GM04503 (cell line): ENCODE results near the gene FHOD3.

ENCODE experiments used
- DNase-seq: peaks from one replicate; pipeline ENCODE4 v3.0.0-alpha.2; 2012; ENCODE audit warnings: low read depth

The FHOD3 gene

DNA sequence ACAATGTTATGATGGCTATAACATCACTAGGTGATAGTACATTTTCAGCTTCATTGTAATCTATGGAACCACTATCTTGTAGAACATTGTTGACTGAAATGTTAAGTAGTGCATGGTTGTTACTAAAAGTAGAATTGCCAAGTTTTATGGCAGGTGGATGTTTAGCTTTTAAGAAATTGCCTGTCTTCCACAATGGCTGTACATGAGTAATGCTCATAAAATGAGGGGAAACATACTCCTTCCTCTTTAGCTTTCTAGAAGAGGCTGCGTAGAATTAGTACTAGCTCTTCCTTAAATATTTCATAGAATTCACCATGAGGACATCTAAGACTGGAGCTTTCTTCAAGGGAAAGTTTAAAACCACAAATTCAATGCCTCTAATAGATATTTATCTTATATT, 370.3 kb downstream of the FHOD3 start:
- no peak for DNase-seq

DNA sequence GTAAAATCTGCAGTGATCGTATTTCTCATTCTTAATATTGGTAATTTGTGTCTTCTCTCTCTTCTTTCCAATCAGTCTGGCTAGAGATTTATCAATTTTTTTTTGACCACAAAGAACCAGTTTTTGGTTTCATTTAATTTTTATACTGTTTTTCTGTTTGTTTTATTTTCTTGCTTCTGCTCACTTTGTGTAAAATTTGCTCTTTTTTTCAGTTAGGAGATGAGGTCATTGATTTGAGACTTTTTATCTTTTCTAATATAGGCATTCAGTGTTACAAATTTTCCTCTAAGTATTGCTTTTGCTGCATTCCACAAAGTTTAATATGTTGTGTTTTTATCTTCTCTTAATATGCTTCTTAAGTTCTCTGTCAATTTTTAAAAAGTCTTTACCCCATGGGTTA, 370.8 kb downstream of the FHOD3 start:
- no peak for DNase-seq

DNA sequence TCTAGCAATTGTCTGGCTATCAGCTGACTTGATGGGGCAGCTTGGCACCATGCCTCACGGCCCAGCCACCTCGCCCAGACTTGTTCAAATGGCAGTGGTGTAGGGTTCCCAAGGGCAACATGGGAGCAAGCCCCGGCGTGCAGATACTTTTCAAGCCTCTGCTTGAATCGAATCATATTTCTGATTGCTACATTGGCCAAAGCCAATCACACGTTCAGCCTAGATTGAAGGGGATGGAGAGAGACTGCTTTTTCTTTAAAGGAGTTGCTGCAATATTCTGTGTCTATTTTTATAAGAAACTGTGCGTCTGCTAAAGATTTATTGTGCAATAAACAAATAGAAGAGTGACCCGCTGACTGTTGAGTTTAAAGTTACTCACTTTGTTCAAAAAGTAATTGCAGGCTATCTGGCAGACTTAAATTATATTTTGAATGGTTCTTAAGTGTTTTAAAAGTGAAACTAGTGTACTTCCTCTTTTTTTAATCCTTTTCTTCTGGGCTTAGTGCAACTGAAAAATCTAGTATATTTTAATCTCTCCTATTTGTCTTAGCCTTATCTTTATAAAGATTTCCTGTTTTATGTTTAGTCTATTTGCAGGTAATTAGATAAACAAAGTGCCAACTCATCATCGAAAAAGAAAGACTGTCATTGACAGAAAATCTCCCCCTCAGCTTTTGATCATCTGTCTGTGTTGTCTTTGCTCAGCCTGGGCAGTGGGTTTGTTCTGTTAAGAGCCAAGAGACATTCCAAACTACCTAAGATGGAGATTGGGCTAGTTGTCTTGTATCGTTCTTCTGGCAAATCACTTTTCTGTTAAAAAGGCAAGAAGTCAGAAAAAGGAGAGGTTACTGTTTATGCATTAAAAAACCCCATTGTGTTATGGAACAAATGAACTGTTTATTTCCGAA, 375.2 kb downstream of the FHOD3 start:
- no peak for DNase-seq

DNA sequence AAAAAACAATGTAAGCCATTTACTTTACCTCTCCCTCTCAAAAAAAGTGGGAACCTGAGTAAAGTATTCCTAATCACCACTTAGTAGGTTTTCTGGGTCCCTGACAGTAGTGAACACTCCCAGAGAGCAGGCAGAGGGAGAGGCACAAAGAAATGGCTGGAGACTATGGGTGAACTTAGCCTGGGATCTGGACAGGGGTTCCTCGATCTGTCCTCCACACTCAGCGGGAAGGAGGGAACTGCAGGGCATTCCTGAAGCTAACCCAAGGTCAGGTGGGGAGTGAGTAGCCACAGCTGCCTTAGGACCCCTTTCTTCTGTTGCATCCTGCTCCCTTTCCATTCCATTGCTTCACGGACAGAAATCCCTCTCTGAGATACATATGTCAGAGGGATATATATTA, 375.9 kb downstream of the FHOD3 start:
- DNase-seq = no peak

DNA sequence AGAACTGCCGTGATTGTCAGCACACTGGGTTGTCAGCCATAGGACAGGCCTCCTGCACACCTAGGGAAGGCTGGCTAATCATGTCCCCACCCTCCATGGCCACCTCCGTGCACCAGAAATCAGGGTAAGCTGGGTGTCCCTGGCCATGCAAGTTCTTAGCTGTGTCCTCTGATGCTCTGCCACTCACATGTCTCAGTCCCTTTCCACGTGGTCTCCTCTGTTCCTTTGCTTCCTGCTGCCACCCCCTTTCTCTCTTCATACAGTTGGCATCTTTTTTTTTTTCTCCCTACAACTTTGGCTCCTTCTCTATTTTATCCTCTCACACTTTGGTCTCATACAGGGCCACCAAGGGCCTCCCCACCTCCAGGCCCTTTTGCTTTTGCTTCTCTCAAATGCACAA, 377.6 kb downstream of the FHOD3 start:
- DNase-seq = no peak

DNA sequence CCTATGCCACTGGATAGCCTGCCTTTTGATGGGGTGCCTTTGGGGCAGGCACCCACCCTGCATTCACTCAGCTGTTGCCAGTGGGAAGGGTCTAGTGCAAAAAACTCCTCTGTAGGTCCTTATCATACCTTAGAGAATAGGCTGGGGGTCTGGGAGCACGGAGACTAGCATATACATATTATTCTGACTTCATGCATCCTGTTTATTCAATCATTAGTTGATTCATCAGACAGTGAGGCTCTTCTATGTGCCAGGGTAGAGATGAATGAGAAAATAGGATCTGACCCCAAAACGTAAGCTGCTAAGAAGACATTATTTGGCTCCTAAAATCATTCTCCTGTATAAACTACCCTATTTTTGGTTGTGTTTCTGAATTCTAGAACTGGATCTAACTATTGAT, 378.0 kb downstream of the FHOD3 start:
- DNase-seq = no peak

DNA sequence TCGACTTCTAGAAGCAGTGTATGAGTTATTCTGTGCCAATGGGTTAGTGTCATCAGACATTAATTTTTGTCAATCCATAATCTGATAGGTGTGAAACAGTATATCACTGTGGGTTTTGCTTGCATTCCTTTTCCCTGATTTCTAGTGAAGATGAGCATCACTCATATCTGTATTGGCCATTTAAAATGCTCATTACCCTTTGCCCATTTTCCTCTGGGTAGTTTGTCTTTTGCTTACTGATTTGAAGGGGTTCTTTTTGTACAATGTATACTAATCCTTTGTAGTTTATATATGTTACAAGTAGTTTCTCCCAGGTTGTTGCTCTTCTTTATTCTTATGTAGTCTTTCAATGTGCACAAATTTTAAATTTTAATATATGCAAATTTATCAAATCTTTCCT, 379.1 kb downstream of the FHOD3 start:
- no peak for DNase-seq

DNA sequence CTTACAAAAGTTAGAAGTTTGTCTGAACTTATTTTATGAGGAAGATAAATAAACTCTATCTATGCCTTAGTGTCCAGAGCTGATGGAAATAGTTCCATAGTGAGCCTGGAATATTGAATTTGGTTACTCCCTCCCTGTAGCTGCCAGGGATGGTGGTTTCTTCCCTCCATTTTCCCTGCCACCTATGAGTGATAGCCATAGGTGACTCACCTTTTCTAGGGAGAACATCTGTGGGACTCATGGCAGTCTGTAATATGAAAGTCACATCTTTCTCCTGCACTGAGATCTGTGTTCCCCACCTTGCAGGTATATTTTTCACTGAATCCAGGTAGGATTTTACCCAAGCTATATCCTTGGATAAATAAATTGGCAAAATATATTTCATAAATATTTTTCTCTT, 382.5 kb downstream of the FHOD3 start:
- DNase-seq = no peak

DNA sequence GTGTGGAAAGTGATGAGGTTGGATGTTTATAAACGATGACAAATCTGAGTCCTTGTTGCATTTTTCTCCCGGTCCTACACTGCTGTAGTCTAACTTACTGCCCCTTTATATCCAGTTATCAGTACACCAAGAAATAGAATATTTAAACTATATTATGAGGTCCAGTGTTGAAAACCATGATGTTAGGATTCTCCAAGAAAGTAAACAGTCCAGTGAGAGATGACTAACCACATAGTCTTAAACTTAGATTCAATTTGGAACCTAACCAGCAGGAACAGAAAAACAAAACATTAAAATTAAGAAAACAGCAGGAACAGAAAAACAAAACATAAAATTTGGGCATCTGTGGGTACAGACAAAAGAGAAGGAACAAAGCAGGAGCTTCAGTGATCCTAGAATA, 388.1 kb downstream of the FHOD3 start:
- DNase-seq = no peak

DNA sequence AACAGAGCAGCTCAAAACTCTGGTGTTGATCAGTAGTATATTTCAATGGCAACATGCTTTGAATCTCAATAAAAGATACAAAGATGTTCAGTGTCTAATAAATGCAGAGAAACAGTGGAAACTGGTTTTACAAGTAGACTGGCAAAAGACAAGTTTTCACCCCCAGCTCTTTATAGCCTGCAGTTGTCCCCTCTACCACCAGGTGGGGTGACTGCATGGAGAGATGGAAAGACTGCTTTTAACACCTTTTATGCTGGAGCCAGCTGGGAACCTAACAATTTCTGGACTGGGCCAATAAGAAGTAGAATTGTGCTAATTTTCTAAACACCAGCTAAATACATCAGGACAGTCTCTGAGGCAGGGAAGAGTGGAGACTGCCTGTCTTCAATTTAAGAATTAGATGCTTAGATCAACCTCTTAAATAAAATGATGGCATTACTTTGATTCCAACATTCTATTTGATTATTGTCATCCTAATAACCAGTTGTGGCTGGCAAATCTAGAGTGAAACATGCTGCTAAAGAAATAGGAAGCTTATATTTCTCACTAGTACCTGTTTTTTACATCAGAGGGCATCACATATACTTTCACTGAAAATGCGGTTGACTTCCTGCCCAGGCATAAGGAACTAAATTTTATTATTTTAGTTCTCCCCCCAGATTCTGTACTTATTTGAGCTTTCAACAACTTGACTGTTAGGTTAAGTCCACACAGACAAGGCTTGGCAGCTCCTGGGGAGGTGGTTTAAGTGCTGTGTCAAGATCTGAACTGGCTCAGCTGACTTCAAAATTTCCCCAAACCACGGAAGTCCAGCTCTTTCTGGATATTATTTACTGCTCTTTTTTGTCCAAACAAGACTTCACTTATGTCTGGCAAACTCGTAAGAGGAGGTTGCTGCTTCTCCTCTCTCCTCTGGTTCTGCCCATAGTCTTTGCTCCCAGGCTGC, 390.8 kb downstream of the FHOD3 start:
- DNase-seq = no peak

DNA sequence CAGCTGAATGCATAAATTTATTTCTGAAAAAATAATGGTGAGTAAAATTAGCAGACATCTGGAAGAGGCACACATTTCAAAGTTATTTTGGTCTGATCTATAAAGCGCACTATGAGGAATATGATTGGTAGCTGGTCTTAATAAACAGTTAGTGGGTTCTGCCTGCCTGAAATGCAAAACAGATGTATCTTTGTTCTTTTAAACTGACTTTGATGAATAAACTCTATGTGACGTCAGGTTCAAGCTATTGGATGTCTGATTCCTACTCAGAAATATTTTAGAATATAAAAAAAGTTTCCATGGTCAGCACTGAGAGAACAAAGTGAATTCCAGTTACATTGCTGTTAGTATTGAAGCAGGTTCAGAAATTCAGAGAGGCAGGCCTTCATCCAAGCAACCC, 394.9 kb downstream of the FHOD3 start:
- peak; percentile 78 for DNase-seq

DNA sequence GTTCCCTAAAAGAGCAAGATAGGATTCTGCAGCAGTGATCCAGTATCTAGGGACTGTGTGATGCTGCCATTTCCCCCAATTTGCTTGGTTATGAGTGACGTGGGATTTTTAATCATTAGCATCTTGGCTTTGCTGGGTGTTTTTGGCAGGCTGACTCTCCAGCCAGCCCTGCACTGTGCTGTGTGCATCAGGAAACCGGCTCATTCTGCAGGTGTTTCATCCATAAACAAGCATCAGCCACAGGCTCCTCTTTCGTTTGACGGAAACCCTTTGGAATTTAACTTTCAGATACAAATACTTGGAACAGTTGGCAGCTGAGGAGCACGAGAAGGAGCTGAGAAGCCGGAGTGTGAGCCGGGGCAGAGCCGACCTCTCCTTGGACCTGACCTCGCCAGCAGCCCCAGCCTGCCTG, 395.4 kb downstream of the FHOD3 start:
- no peak for DNase-seq

DNA sequence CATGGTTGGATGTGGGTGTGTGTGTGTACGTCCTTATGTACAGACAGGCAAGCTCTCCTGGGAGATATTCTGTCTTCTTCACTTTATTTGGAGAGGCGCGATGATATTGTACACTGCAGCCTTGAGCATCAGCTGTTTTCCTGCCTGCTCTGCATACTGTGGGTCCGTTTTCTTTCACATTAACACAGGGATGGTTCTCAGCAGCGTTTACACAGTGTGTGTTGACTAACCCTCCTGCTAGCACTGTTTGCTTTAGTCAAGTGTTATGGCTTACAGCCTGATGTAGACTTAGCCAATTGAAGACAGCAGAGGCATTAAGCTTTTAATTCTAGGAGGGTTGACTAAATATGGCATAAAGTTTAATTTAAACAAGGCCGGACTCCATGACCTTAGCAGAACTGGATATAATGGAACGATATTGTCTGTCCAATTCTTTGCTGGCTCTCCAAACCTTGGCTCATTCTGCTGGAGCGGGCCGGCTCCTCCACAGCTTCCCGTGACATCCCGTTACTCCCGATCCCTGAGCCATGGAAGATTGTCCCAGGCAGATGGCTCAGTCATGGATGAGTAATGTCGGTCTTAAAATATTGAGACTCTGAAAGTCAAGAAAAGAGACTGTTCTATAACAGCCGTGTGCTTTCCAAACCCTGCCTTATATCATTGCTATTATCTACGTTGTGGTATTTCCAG, 396.6 kb downstream of the FHOD3 start:
- no peak for DNase-seq

DNA sequence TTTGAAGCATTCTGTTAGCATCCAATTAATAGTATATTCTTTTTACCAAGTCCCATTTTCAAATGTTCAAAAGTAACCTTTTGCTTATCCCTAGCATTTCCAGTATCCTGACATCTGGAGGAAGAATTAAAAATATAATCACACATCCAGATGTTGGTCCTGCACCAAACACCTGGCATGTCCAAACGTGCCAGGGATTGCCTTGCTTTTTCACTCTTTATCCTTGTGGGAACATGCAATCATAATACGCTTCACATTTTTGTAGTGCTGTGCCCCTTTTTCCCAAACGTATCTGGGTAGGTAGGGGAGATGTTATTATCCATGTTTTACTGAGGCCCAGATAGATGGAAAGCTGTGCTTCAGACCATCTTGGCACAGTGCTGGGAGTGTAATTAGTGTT, 398.3 kb downstream of the FHOD3 start:
- no peak for DNase-seq

DNA sequence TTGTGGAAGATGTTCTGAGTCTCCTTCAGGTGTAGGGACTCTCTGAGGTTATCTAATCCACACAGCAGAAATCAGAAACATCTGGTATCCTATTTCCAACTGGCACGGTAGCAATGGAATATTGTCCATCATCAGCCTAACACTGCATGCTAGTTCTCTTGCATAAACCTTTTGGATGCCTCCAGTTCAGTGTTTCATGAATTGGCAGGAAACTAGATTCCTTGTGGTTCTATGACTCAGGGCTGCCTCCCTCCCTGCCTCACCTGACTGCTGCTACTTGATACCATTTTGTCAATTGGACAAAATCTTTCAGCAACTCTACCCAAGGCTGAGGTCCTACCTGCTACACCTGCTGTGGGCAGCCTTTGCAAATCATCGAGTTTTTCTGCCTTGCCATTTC, 400.4 kb downstream of the FHOD3 start:
- DNase-seq = peak; percentile 83

DNA sequence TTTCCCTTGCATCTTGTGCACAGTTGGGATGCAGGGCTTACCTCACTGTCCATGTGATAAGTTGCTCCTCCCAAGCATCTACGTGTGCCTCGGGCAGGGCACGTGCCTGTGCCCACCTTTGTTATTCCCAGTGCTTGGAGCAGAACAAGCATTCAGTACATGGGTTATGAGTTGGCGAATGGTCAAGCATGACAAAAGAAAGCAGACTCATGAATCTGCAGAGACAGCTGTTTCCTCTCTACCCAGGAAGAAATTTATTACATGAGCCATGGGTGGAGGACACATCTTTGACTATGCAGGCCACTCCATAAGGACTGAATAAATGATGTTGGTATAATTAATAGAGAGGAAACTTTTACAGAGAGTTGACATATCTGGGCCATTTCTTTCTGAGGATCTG, 403.4 kb downstream of the FHOD3 start:
- DNase-seq = no peak

DNA sequence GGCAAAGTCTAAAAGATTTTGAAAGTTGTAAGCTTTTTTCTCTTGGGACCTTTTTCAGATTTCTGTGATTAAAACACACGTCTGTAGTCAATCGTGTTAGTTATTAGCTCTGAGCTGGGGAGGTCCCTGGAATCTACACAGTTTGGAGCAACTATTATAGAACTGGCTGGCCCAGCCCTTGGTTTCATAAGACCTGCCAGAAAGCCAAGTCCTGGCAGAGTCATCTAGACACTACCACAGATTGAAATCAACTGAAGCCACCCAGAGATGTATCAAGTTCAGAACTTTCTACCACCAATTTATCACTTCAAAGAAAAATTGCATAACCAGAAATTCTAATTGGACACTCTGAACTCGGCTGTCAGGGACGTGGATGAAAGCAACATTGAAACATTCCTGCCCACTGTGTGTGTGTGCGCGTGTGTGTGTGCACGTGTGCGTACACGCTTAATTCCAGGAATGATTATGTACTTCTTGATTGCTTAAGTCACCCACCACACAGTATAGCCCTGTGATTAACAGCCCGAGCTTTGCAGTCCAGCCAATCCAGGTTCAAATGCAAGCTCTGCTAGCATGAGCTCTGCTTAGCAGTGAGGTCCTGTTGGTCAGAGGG, 405.0 kb downstream of the FHOD3 start:
- no peak for DNase-seq

DNA sequence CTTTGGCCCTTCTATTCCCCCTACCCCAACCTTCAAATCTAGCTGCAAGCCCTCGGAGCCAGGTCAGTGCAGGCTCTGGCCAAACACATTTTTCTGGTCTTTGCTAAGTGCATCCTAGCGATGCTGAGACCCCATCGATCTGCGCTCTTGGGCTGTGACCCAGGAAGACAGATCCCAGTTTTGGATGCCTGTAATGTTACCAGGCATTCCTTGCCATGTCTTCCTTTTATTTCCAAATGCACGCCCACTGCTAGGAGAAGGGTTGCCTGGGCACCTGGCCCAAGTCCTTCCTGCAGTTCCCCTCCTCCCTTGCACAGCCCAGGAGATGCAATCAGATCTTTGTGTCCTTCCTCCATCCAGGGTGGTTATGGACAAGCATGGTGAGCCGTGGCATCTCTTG, 406.6 kb downstream of the FHOD3 start:
- no peak for DNase-seq

DNA sequence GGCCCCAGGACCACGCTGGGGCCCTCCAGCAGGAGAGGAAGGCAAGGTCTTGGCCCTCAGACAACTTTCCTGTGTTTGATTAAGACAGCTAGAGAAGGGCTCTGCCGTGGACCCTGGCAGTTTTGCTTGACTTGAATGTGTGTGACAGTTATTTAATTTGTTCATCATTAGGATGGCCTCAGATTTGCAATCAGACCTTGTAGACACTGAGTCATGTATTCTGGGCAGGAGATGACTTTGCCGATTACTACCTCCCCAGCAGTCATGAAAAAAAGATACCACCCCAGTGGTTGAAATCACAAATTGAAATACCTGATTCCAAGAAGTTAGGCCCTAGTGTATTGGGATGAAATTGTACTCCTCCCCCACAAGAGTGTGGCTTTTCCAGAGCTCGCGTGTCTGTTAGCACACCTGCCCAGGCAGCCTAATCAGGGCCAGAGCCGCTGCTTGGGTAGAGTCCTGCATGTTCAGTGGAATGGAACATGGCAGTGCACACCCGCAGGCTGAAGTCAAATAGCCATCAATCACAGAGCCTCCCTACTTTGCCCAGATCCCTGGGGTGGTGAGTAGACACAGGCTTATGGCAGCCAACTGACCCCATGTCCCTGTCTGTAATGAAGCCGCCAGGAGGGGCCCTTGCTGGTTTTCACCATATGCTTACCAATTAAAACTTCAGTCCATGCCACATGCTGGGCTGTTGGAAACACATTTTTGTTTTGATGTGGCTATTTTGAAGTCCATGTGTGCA, 408.8 kb downstream of the FHOD3 start:
- DNase-seq = no peak

DNA sequence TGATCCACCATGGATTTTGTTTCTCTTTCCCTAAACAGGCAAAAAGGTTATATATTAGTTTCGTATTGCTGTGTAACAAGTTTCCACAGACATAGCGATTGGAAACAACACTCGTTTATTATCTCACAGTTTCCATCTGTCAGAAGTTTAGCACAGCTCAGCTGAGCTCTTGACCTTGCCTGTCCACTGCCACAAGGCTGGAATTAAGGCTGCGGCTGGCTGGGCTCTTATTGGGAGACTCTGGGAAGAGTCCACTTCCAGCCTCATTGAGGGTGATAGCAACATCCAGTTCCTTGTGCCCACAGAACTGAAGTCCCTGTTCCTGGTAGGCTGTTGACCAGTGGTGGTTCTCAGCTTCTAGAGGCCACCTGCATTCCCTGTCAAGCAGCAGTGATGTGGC, 410.9 kb downstream of the FHOD3 start:
- DNase-seq = no peak

DNA sequence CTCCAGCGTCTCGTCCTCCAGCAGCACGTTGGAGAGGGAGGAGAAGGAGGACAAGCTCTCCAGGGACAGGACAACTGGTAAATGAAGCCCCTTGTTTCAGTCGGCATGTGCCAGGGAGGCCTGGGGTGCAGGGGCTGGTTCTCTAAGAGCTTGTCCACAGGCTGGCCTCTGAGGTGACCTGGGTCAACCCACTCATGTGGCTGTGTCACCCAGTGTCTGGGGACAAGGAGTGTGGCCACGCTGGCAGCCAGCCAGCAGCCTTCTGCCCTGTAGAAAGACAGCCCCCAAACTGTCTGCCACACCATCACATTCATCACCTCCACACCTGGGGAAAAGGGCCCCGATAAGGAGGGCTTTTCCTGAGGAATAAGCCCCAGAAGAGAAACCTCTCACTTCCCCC, 411.8 kb downstream of the FHOD3 start:
- no peak for DNase-seq
